Skeletal muscle cell (primary cell): ENCODE data around the gene CSNK1A1.
"Not testable (repeated sequence)": the region's sequence is repeated elsewhere in the genome, so short reads cannot be mapped to it uniquely, and the experiment has no call there.

Experiments
- DNase-seq: peaks from one replicate; pipeline ENCODE4 v3.0.0-alpha.2; 2010; ENCODE audit warnings: low read depth
- H3K4me3 ChIP-seq: 2 replicates; pipeline ENCODE4 v1.5.1; 2011; ENCODE audit warnings: low read depth, mild to moderate bottlenecking, control low read depth, low read length, moderate library complexity

Gene CSNK1A1

GRCh38 chr5:149551227-149552037 lies at the start of gene CSNK1A1:
Gene CSNK1A1, minus strand, starts transcription at chr5:149551439. Its CDS starts 475 bp downstream, at chr5:149550964.
- H3K4me3 ChIP-seq: peak within 1 kb of the TSS; percentile 91
- DNase-seq: peak; percentile 94

DNA sequence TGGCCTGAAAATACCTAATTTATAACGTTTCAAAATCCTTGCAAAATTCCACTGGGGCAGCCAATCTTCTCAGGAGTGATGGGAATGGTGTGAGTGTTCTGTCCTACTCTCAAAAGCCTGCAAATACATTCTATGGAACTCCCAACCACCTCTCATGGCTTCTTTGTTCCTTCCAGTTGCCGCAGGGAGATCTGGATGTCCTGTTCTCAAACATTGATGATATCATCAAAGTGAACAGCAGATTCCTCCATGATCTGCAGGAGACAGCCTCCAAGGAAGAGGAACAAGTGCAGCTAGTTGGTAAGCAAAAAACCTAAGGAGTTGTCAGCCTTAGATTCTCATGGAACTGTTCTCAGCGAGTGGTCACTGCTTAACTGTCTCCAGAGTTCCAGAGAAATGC lies 49.7 kb upstream of the CSNK1A1 start:
- H3K4me3 ChIP-seq: no peak overlapping the region
- no peak for DNase-seq

GRCh38 chr5:149599375-149599774 lies 48.1 kb upstream of the CSNK1A1 start:
- no peak for DNase-seq
- H3K4me3 ChIP-seq: no peak overlapping the region

DNA sequence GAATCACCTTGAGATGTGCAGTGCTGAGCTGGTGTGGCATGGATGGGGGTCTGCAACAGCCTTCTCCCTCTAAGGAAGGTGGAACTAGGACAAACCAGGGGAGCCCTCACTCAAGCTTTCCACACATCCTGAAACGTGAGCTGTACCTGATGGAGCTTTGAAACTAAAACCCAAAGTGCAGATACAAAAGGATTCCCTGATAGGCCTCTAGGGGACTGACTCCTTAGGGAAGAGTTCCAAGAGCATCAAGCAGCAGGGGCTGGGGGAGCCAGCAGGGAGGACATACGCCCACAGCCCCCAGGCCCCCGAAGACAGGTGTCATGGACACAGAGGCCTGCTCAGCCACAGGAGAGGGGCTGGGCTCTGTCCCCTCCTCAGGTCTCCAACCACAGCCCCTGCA lies 47.7 kb upstream of the CSNK1A1 start:
- no peak for DNase-seq
- no peak overlapping the region for H3K4me3 ChIP-seq

DNA sequence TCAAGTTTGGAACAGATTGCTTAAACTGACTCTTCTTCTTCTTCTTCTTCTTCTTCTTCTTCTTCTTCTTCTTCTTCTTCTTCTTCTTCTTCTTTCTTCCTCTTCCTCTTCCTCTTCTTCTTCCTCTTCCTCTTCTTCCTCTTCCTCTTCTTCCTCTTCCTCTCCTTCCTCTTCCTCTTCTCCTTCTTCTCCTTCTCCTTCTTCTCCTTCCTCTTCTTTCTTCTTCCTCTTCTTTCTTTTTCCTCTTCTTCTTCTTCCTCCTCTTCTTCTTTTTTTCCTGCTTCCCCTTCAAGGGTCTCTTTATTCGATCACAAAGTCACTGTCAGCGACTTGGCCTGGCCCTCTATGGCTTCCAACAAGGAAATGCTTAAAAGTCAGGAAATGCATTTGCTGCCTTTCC lies 47.0 kb upstream of the CSNK1A1 start:
- DNase-seq, H3K4me3 ChIP-seq: not testable (repeated sequence)

DNA sequence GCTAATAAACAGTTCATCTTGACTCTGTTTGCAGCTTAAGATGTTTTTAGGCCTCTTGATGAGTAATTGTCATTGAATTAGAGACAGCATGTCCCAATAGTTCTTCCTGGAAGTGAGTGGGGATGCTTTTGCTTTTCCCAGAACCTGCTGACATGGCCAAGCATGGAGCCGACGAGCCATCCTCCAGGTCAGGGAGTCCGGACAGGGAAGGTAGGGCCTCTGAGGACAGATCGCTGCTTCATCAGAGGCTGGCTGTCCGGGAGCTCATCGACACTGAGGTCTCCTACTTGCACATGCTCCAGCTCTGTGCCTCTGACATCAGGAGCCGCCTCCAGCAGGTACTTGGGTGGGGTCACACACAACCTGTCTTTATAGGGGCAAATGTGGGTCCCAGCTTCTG lies 46.4 kb upstream of the CSNK1A1 start:
- H3K4me3 ChIP-seq: no peak overlapping the region
- DNase-seq: no peak

GRCh38 chr5:149596712-149597111 lies 45.5 kb upstream of the CSNK1A1 start:
- no peak overlapping the region for H3K4me3 ChIP-seq
- DNase-seq: no peak

DNA sequence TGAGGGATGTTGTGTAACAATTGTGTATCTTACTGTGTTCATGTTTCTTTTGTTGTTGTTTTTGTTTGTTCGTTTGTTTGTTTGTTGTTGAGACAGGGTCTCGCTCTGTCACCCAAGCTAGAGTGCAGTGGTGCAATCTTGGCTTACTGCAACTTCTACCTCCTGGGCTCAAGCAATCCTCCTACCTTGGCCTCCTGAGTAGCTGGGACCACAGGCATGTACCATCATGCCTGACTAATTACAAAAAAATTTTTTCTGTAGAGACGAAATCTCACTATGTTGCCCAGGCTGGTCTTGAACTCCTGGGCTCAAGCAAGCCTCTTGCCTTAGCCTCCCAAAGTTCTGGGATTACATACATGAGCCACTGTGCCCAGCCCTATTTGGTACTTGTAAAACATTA lies 43.9 kb upstream of the CSNK1A1 start:
- H3K4me3 ChIP-seq, DNase-seq: not testable (repeated sequence)

DNA sequence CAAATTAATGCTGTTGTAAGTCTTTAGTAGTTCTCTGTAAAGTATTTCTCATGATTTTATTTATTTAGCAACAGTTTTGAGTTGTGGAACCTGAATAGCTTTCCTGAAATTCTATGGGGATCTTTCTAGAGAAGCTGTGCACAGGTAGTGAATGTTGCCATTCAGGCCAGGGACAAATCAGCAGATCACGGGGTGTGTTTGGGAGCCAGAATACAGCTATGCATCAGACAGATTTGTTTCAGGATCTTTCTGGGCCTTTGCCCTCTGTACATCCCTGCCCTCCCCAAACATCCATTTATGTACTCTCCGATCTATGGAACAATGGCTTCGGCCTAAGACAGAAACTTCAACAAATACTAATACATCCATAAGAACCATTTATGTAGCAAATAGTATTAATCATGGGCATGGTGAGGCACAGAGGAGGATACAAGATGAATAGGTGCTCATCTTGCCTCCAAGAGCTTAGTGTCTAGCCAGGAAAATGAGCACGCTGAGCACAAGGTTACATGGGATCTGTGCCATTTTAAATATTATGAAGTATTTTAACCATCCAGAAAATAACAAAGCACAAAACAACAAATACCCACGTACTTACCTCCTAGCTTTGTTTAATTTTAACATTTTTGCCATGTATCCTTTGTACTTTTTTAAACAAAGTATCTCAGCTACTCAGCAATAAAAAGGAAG lies 43.1 kb upstream of the CSNK1A1 start:
- no peak for DNase-seq
- H3K4me3 ChIP-seq: no peak overlapping the region

- no peak for DNase-seq
- H3K4me3 ChIP-seq: no peak overlapping the region
Measured at GRCh38 chr5:149593370-149593769, 42.1 kb upstream of the CSNK1A1 start.

DNA sequence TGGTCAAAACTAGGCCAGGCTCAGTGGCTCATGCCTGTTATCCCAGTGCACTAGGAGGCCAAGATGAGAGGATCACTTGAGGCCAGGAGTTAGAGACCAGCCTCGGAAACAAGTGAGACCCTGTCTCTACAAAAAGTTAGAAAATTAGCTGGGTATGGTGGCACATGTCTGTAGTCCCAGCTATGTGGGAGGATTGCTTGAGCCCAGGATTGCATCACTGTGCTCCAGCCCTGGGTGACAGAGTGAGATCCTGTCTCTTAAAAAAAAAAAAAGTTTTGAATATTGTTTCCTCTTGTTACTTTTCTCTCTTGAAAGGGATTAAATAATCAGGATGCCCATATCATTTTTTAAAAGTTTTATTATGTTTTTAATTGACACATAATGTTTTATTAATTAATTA lies 37.7 kb upstream of the CSNK1A1 start:
- no peak for DNase-seq
- H3K4me3 ChIP-seq: no peak overlapping the region

DNA sequence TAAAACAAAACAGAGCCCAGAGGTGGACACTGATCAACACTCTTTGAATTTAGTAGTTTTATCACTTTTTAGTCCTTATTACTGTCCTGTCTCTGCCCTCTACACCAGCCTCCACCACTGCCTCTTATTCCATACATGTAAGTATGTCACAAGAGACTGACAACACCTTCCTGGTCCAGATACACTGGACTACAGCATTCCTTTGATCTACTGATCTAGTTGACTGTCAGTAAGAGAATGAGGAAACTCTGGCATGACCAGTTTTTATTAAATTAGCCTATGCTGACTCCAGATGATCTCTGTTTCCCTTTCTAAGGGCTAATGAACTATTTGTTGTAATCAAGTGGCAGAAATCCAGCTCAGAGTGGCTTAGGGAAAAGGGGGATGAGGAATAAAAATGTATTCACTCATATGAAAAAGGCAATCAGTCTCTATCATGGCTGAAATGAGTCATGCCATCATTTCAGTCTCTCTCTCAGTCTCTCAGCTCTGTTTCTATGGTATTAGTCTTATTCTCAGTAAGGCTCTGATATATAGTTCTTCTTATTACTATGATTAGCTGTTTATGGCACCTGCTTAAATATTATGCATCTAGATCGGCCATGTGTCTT lies 35.6 kb upstream of the CSNK1A1 start:
- no peak overlapping the region for H3K4me3 ChIP-seq
- DNase-seq: no peak

GRCh38 chr5:149585910-149586309 lies 34.7 kb upstream of the CSNK1A1 start:
- DNase-seq: no peak
- H3K4me3 ChIP-seq: no peak overlapping the region

DNA sequence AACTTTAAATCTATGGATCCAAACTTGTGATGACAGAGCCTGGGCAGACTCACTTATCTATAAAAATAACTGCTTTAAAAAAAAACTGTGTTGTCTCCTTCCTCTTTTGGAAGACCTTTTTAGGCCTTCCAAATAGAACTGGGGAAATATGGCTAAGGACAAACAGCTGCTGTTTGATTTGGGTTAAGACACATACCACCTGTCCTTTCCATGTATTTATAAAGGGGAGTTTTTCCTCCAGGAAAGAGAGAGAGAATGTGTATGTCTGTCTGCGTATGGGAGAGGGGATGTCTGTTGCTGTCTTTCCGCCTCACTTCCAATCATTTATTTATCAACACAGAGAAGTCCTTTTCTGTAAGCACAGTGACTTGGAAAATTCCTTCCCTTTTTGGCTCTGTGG lies 32.9 kb upstream of the CSNK1A1 start:
- DNase-seq: no peak

GRCh38 chr5:149583394-149583793 lies 32.2 kb upstream of the CSNK1A1 start:
- H3K4me3 ChIP-seq: no peak overlapping the region
- no peak for DNase-seq

More for the DNA sequence above, 32.9 kb upstream of the CSNK1A1 start:
- no peak overlapping the region for H3K4me3 ChIP-seq

DNA sequence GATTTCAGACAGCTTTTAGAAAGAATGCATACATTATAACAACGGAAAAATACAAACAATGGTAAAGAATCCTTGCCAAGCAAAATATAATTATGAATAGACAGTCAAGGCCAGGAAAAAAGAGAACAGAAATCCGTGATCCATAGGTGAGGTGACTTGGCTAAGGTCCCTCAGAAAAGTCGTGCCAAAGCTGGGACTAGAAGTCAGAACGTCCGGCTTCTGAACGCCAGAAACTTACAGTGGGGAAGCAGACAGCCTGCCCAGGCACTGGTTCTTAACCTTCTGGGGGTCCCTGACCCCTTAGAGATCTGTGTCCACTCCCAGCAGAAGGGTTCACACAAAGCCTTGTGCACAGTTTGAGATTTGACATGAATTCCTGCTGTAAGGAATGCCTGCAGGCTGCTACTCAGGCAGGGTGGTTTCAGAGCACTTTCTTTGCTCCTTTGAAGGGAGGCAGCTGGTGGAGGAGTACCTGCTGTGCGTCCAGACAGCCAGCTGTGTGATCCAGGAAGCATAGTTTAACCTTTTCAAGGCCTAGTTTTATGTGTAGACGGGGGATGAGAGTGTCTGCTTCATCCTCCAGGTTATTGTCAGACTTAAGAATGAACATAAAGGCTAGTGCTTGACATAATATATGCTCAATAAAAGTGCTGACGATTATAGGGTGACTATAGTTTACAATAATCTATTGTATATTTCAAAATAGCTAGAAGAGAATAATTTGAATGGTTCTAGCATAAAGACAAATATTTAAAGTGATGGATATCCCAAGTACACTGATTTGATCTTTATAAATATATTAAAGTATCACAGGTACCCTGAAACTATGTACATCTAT lies 30.9 kb upstream of the CSNK1A1 start:
- no peak for DNase-seq
- no peak overlapping the region for H3K4me3 ChIP-seq

DNA sequence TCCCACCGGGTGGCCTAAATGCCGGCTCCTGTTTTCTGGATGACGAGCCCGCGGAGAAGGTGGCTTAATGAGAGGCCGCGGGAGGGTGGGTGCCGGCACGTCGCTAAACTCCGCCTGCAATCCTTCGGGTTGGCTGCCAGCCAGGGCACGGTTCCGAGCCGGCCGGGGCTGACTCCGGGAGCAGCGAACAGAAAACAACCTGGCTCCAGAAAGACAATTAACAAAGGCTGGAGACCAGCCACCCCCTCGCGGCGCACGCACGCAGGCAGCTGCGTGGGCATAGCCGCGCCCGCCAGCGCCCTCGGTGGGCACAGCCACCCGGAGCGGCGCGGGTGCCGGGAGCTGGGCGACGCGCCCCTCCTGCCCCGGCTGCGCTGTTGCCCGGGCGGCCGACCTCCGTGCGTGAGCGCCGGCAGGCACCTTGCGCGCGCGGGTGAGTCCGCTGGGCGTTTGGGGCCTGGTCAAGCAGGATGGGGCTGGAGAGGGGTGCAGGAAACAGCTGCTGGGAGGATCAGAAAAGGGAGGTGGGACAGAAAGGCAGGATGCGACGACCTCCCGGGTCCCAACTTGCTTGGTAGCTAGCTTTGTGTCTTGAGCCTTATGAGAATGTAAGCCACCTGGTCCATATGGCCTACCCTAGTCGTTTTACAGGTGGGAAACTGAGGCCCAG lies 30.1 kb upstream of the CSNK1A1 start, which contains the start of gene ARHGEF37:
Gene ARHGEF37 (plus strand): TSS at position 307 of the 670 bp plus-strand sequence. CDS start 16,272 bp downstream, outside the sequence.
- DNase-seq: no peak
- peak within 1 kb of the TSS; percentile 46 for H3K4me3 ChIP-seq

GRCh38 chr5:149580808-149581191 lies 29.6 kb upstream of the CSNK1A1 start:
- DNase-seq: no peak

DNA sequence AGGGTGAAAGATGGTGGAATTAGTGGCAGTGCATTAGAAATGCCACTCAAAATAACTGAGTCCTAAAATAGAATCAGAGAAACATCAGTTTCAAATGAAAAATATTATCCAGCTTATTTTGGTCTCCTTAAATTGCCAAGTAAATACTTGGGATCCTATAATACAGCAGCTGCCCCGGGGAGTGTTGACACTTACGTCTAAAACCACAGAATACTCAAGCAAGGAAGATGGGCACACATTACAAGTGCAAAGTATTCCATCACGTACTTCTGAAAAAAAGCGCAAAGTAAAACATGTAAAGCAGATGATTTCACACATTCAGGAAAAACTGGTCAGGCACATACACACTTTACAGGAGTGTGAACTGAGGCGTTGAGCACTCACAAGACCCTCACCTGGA lies 27.7 kb upstream of the CSNK1A1 start:
- no peak for DNase-seq
- no peak overlapping the region for H3K4me3 ChIP-seq

More at GRCh38 chr5:149580808-149581191, 29.6 kb upstream of the CSNK1A1 start:
- H3K4me3 ChIP-seq: peak overlapping the region; percentile 46
